SU-DHL-6 (cell line): ENCODE data around the gene GPI.

Source experiments
- CTCF ChIP-seq: fragments of 200-600 bp; sonication (generic); IDR thresholded peaks from one replicate; pipeline ENCODE4 v1.5.1; 2017; ENCODE audit warnings: antibody characterized with exemption, mild to moderate bottlenecking, low read length, moderate library complexity; ENCODE audit not compliant: insufficient read depth, poor library complexity, severe bottlenecking
- EZH2phosphoT487 ChIP-seq: fragments of 200-600 bp; sonication (generic), shearing (Covaris generic); conservative IDR thresholded peaks from 2 replicates; pipeline ENCODE4 v1.6.1; 2018; ENCODE audit warnings: mild to moderate bottlenecking, antibody characterized with exemption, low read length, moderate library complexity, mixed read lengths

GRCh38 chr19:34373601-34374288, 8.7 kb downstream of the GPI start:
- TF ChIP-seq CTCF: no peak
- TF ChIP-seq EZH2phosphoT487: no peak
